Liver (tissue), 9 donors: ENCODE results near the gene HPN. TPM values are rescaled to one million over a fixed set of nuclear protein-coding genes. Genes with fewer than 3 reads are reported as not detected.

ENCODE experiments used
- DNase-seq: peaks from one replicate; pipeline ENCODE4 v3.0.0-alpha.2; 2017; ENCODE audit warnings: low spot score
- H3K27ac ChIP-seq, 2 donors: one replicate each; pipeline ENCODE4 v1.7.0; 2013; ENCODE audit warnings: inconsistent platforms in 2 of 2, low read length in 2 of 2, control low read depth in 1 of 2, low read depth in 1 of 2, mild to moderate bottlenecking in 1 of 2
- H3K27me3 ChIP-seq, 4 donors: one replicate each; pipeline versions ENCODE4 v1.6.1 to v1.7.0; 2013; ENCODE audit warnings: low read length in 3 of 4, inconsistent platforms in 1 of 4, mild to moderate bottlenecking in 1 of 4, moderate library complexity in 1 of 4; ENCODE audit not compliant: control insufficient read depth in 4 of 4, insufficient read depth in 4 of 4
- H3K36me3 ChIP-seq, 4 donors: one replicate each; pipeline versions ENCODE4 v1.6.1 to v1.7.0; 2013; ENCODE audit warnings: low read length in 3 of 4, mild to moderate bottlenecking in 3 of 4, low read depth in 1 of 4, moderate library complexity in 1 of 4; ENCODE audit not compliant: control insufficient read depth in 4 of 4, insufficient read depth in 3 of 4
- H3K4me1 ChIP-seq, 4 donors: one replicate each; pipeline versions ENCODE4 v1.6.1 to v1.7.0; 2013; ENCODE audit warnings: low read length in 3 of 4, mild to moderate bottlenecking in 3 of 4, moderate library complexity in 1 of 4; ENCODE audit not compliant: control insufficient read depth in 4 of 4, insufficient read depth in 4 of 4
- H3K4me3 ChIP-seq, 3 donors: one replicate each; pipeline versions ENCODE4 v1.6.1 to v1.7.0; 2013; ENCODE audit warnings: low read length in 3 of 3, control low read depth in 1 of 3, low read depth in 1 of 3, mild to moderate bottlenecking in 1 of 3
- H3K9ac ChIP-seq, 2 donors: one replicate each; pipeline ENCODE4 v1.7.0; 2013; ENCODE audit warnings: low read length in 2 of 2, mild to moderate bottlenecking in 2 of 2, moderate library complexity in 2 of 2, control low read depth in 1 of 2, low read depth in 1 of 2
- H3K9me3 ChIP-seq, 4 donors: one replicate each; pipeline versions ENCODE4 v1.6.1 to v1.7.0; 2013; ENCODE audit warnings: low read length in 3 of 4; ENCODE audit not compliant: control insufficient read depth in 4 of 4
- EGR1 ChIP-seq, 2 donors: IDR thresholded peaks; 2 replicates each; pipeline ENCODE4 v1.6.1; 2016 to 2018; ENCODE audit warnings: antibody characterized with exemption in 2 of 2, low read depth in 2 of 2
- FOXA1 ChIP-seq: IDR thresholded peaks from 2 replicates; pipeline ENCODE4 v1.6.1; 2016; ENCODE audit warnings: antibody characterized with exemption
- FOXA2 ChIP-seq: IDR thresholded peaks from 2 replicates; pipeline ENCODE4 v1.6.1; 2016; ENCODE audit warnings: antibody characterized with exemption
- GABPA ChIP-seq, 2 donors: IDR thresholded peaks in 1 of 2; conservative IDR thresholded peaks in 1 of 2; 2 replicates each; pipeline ENCODE4 v1.6.1; 2016; ENCODE audit warnings: antibody characterized with exemption in 2 of 2, mild to moderate bottlenecking in 1 of 2, moderate library complexity in 1 of 2
- HNF4A ChIP-seq, 2 donors: conservative IDR thresholded peaks; 2 replicates each; pipeline ENCODE4 v1.6.1; 2016; ENCODE audit warnings: antibody characterized with exemption in 2 of 2, mild to moderate bottlenecking in 2 of 2
- HNF4G ChIP-seq: IDR thresholded peaks from 2 replicates; pipeline ENCODE4 v1.6.1; 2016; ENCODE audit warnings: antibody characterized with exemption
- JUND ChIP-seq, 2 donors: IDR thresholded peaks; 2 replicates each; pipeline ENCODE4 v1.6.1; 2016; ENCODE audit warnings: antibody characterized with exemption in 2 of 2
- NR2F2 ChIP-seq: IDR thresholded peaks from 2 replicates; pipeline ENCODE4 v1.6.1; 2016; ENCODE audit warnings: antibody characterized with exemption
- RXRA ChIP-seq, 2 donors: IDR thresholded peaks; 2 replicates each; pipeline ENCODE4 v1.6.1; 2017 to 2018; ENCODE audit warnings: antibody characterized with exemption in 2 of 2, mild to moderate bottlenecking in 1 of 2
- SP1 ChIP-seq: IDR thresholded peaks from 2 replicates; pipeline ENCODE4 v1.6.1; 2018; ENCODE audit warnings: antibody characterized with exemption, mild to moderate bottlenecking
- TAF1 ChIP-seq: conservative IDR thresholded peaks from 2 replicates; pipeline ENCODE4 v1.6.1; 2016; ENCODE audit warnings: antibody characterized with exemption, mild to moderate bottlenecking
- YY1 ChIP-seq: IDR thresholded peaks from 2 replicates; pipeline ENCODE4 v1.6.1; 2016; ENCODE audit warnings: antibody characterized with exemption, mild to moderate bottlenecking
- WGBS: extraction: QIAGEN DNeasy Blood & Tissue Kit; methylation state at CpG from one replicate; pipeline ENCODE4 v1.1.7; 2013; 5-methylcytosine and 5-hydroxymethylcytosine counted together
- polyA plus RNA-seq, 2 donors: library from polyadenylated mRNA; stranded (reverse) in 1 of 2; unstranded in 1 of 2; fragments of 200-250 nt in 1 of 2; fragments of >200 nt in 1 of 2; fragmentation: Nextera tagmentation in 1 of 2; extraction: Ambion mirVana in 1 of 2; gene quantifications; one replicate each; pipeline versions ENCODE4 v1.2.1 to v1.2.3, GENCODE V29; 2013 to 2015
- total RNA-seq, 2 donors: library from RNA; depleted of rRNA; stranded (reverse); fragments of >200 nt; gene quantifications; one replicate each; pipeline ENCODE4 v1.2.3, GENCODE V29; 2014
- TF ChIP-seq, protein P1 (sequence below): fragments of 150-350 bp; IDR thresholded peaks from 2 replicates; pipeline ENCODE4 v1.5.1; 2017; ENCODE audit warnings: improper control_type of control experiment, low read depth, low read length; ENCODE audit not compliant: missing input control
- TF ChIP-seq, protein P2 (sequence below): IDR thresholded peaks from 2 replicates; pipeline ENCODE4 v1.6.1; 2016; ENCODE audit warnings: antibody characterized with exemption
- TF ChIP-seq, protein P3 (sequence below): IDR thresholded peaks from 2 replicates; pipeline ENCODE4 v1.6.1; 2016; ENCODE audit warnings: antibody characterized with exemption, mild to moderate bottlenecking
- TF ChIP-seq, protein P4 (sequence below): IDR thresholded peaks from 2 replicates; pipeline ENCODE4 v1.6.1; 2016; ENCODE audit warnings: antibody characterized with exemption
- TF ChIP-seq, protein P5 (sequence below): IDR thresholded peaks from 2 replicates; pipeline ENCODE4 v1.6.1; 2016; ENCODE audit warnings: antibody characterized with exemption
- donor health status: healthy.
- donor health status: healthy.
- donor health status: healthy.
- donor health status: healthy.
- donor health status: healthy.

HPN gene
- total and polyA plus RNA-seq, 4 donors = 130 to 535 (median 335) TPM

DNA sequence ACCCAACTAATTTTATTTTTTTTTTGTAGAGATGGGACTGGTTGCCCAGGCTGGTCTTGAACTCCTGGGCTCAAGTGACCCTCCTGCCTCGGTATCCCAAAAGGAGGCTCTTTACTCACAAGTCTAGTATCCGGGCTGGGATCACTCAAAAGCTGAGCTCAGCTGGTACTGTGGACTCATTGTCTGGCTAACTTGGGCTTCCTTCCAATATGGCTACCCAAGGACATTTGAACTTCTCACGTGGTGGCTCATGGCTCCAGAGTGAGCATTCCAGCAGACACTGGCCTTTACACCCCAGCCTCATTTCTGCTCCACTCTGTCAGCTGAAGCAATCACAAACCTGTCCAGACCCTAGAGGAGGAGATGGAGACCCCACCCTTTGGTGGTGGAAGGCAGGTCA is 28.9 kb downstream of the HPN start:
- WGBS = 87% methylated on average over 3 of the region's 3 CpGs
- H3K36me3 ChIP-seq = no peaks in the 10 kb centered on the region
- H3K9me3 ChIP-seq = peaks cover 0 to 6% (median 2%) of the 10 kb centered on the region in 4 donors
- TF ChIP-seq JUND (IDR thresholded peaks at IDR 0.05) (no peak), TAF1 (no peak), HNF4A (conservative IDR thresholded peaks at IDR 0.05) (no peak), EGR1 (IDR thresholded peaks at IDR 0.05; ENCODE audit: low read depth in 2 of 2) (no peak), FOXA2 (no peak), GABPA (IDR thresholded peaks at IDR 0.05 in 1 of 2, conservative IDR thresholded peaks at IDR 0.05 in 1 of 2) (no peak)
- TF ChIP-seq, protein P1, sequence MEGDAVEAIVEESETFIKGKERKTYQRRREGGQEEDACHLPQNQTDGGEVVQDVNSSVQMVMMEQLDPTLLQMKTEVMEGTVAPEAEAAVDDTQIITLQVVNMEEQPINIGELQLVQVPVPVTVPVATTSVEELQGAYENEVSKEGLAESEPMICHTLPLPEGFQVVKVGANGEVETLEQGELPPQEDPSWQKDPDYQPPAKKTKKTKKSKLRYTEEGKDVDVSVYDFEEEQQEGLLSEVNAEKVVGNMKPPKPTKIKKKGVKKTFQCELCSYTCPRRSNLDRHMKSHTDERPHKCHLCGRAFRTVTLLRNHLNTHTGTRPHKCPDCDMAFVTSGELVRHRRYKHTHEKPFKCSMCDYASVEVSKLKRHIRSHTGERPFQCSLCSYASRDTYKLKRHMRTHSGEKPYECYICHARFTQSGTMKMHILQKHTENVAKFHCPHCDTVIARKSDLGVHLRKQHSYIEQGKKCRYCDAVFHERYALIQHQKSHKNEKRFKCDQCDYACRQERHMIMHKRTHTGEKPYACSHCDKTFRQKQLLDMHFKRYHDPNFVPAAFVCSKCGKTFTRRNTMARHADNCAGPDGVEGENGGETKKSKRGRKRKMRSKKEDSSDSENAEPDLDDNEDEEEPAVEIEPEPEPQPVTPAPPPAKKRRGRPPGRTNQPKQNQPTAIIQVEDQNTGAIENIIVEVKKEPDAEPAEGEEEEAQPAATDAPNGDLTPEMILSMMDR = no peak
- TF ChIP-seq, protein P2, sequence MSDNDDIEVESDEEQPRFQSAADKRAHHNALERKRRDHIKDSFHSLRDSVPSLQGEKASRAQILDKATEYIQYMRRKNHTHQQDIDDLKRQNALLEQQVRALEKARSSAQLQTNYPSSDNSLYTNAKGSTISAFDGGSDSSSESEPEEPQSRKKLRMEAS = no peak
- TF ChIP-seq, protein P3, sequence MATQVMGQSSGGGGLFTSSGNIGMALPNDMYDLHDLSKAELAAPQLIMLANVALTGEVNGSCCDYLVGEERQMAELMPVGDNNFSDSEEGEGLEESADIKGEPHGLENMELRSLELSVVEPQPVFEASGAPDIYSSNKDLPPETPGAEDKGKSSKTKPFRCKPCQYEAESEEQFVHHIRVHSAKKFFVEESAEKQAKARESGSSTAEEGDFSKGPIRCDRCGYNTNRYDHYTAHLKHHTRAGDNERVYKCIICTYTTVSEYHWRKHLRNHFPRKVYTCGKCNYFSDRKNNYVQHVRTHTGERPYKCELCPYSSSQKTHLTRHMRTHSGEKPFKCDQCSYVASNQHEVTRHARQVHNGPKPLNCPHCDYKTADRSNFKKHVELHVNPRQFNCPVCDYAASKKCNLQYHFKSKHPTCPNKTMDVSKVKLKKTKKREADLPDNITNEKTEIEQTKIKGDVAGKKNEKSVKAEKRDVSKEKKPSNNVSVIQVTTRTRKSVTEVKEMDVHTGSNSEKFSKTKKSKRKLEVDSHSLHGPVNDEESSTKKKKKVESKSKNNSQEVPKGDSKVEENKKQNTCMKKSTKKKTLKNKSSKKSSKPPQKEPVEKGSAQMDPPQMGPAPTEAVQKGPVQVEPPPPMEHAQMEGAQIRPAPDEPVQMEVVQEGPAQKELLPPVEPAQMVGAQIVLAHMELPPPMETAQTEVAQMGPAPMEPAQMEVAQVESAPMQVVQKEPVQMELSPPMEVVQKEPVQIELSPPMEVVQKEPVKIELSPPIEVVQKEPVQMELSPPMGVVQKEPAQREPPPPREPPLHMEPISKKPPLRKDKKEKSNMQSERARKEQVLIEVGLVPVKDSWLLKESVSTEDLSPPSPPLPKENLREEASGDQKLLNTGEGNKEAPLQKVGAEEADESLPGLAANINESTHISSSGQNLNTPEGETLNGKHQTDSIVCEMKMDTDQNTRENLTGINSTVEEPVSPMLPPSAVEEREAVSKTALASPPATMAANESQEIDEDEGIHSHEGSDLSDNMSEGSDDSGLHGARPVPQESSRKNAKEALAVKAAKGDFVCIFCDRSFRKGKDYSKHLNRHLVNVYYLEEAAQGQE = no peak
- no peak for DNase-seq
- no peak overlapping the region for H3K4me3 ChIP-seq
- H3K27ac ChIP-seq = no peak overlapping the region
- no peak overlapping the region for H3K9ac ChIP-seq
- H3K27me3 ChIP-seq = no peaks in the 10 kb centered on the region
- peaks cover 0 to 3% (median 0%) of the 10 kb centered on the region in 4 donors for H3K4me1 ChIP-seq

DNA sequence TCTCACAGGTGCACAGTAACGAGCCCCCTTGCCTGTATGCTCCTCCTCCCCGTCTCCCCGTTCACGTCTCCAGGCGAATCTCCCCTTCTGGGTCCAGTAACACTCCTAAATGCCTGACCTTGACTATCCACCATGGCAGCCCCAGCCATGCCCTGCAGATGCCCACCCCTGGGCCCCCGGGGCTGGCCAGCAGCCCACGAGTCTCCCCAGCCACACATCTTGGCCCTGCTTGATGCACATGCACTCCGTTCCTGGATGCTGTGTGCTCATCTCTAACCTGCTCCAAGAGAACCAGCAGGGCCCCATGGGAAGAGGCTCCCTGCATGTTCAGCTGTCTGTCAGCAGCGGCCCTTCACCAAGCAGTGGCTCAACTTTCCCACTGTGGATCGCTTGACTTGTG is 32.0 kb downstream of the HPN start:
- H3K36me3 ChIP-seq = no peaks in the 10 kb centered on the region
- H3K27ac ChIP-seq = no peak overlapping the region
- TF ChIP-seq HNF4G = no peak
- TF ChIP-seq JUND (IDR thresholded peaks at IDR 0.05) = no peak
- TF ChIP-seq RXRA (IDR thresholded peaks at IDR 0.05) = no peak
- no peak for TF ChIP-seq SP1
- TF ChIP-seq EGR1 (IDR thresholded peaks at IDR 0.05; ENCODE audit: low read depth in 2 of 2) = no peak
- TF ChIP-seq, protein P3 = no peak
- TF ChIP-seq HNF4A (conservative IDR thresholded peaks at IDR 0.05) = no peak
- TF ChIP-seq, protein P4, sequence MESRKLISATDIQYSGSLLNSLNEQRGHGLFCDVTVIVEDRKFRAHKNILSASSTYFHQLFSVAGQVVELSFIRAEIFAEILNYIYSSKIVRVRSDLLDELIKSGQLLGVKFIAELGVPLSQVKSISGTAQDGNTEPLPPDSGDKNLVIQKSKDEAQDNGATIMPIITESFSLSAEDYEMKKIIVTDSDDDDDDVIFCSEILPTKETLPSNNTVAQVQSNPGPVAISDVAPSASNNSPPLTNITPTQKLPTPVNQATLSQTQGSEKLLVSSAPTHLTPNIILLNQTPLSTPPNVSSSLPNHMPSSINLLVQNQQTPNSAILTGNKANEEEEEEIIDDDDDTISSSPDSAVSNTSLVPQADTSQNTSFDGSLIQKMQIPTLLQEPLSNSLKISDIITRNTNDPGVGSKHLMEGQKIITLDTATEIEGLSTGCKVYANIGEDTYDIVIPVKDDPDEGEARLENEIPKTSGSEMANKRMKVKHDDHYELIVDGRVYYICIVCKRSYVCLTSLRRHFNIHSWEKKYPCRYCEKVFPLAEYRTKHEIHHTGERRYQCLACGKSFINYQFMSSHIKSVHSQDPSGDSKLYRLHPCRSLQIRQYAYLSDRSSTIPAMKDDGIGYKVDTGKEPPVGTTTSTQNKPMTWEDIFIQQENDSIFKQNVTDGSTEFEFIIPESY = no peak
- TF ChIP-seq, protein P5, sequence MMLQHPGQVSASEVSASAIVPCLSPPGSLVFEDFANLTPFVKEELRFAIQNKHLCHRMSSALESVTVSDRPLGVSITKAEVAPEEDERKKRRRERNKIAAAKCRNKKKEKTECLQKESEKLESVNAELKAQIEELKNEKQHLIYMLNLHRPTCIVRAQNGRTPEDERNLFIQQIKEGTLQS = no peak
- TF ChIP-seq, protein P2 = no peak
- TF ChIP-seq GABPA (IDR thresholded peaks at IDR 0.05 in 1 of 2, conservative IDR thresholded peaks at IDR 0.05 in 1 of 2) = no peak
- no peak for TF ChIP-seq TAF1
- TF ChIP-seq, protein P1 = no peak
- no peak for TF ChIP-seq FOXA1
- TF ChIP-seq YY1 = no peak
- TF ChIP-seq NR2F2 = no peak
- peaks cover 0 to 6% (median 2%) of the 10 kb centered on the region in 4 donors for H3K9me3 ChIP-seq
- no peaks in the 10 kb centered on the region for H3K27me3 ChIP-seq
- 86% methylated on average over 10 of the region's 10 CpGs for WGBS
- no peak overlapping the region for H3K9ac ChIP-seq
- no peak for DNase-seq
- H3K4me1 ChIP-seq = no peaks in the 10 kb centered on the region
- H3K4me3 ChIP-seq = no peak overlapping the region
